OCI-LY1 (cell line): Measurements from ENCODE around the gene MMP2.

ENCODE experiments used
- EZH2 ChIP-seq: fragments of 200-600 bp; sonication (generic), shearing (Covaris generic); IDR thresholded peaks from 2 replicates; pipeline ENCODE4 v1.8.0; 2017; ENCODE audit warnings: borderline replicate concordance, mixed run types, mild to moderate bottlenecking, antibody characterized with exemption, low read length, moderate library complexity, mixed read lengths
- TF ChIP-seq, protein P1 (sequence below): fragments of 200-600 bp; sonication (generic), shearing (Covaris generic); IDR thresholded peaks from 2 replicates; pipeline ENCODE4 v1.5.1; 2017; ENCODE audit warnings: mild to moderate bottlenecking, antibody characterized with exemption, low read length, moderate library complexity, mixed read lengths

DNA sequence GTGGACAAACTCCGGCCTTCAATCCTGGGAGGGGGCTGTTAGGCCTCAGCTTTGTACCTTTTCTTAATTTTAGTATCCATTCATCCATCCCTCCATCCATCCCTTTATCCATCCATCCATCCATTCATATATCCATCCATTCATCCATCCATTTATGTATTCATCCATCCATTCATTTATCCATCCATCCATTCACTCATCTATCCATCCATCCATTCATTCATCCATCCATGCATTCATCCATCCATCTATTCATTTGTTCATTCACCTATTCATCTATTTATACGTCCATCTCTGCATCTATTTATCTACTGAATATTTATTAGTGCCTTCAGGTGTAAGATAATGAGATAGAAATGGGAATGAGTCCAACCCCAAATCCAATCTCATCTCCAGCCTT, 26.0 kb upstream of the MMP2 start:
- TF ChIP-seq, protein P1, sequence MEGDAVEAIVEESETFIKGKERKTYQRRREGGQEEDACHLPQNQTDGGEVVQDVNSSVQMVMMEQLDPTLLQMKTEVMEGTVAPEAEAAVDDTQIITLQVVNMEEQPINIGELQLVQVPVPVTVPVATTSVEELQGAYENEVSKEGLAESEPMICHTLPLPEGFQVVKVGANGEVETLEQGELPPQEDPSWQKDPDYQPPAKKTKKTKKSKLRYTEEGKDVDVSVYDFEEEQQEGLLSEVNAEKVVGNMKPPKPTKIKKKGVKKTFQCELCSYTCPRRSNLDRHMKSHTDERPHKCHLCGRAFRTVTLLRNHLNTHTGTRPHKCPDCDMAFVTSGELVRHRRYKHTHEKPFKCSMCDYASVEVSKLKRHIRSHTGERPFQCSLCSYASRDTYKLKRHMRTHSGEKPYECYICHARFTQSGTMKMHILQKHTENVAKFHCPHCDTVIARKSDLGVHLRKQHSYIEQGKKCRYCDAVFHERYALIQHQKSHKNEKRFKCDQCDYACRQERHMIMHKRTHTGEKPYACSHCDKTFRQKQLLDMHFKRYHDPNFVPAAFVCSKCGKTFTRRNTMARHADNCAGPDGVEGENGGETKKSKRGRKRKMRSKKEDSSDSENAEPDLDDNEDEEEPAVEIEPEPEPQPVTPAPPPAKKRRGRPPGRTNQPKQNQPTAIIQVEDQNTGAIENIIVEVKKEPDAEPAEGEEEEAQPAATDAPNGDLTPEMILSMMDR: no peak
- no peak for TF ChIP-seq EZH2
